ENCODE results near the gene TREML2.
A peak's percentile ranks its signal among the peaks of the same experiment; 100 is the strongest.

Gene TREML2

DNA sequence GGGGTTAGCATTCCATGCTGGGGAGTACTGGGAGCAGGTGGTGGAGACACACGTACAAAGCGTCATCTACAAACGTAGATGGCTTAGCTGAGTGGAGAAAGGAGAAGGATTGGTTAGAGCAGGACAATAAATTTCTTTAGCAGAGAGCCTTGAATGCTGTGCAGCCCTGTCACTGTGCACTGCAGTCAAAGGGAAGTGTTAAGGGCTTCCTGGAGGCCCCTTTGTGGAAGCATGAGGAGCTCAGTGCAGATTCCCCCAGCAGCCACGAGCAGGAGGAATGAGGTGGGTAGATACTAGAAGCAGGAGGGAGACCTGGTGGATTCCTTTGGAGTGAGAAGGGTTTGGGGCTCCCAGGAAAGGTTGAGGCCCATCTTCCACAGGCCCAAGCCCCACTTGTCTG lies 21.1 kb upstream of the TREML2 start:
- ATAC-seq (ENCODE audit: insufficient read depth, low read depth) (peak; percentile 77), DNase-seq (peak; percentile 49)
- Histone ChIP-seq H3K27ac (ENCODE audit: low read length) (peak overlapping the region; percentile 68), H3K4me3 (ENCODE audit: low read depth in 1 of 2, low read length in 2 of 2) (no peak overlapping the region), H3K4me2 (ENCODE audit: insufficient read depth, low read length) (no peak overlapping the region; the same call in 1 of the 2 replicates), H3K9me3 (ENCODE audit: insufficient read depth, low read length, severe bottlenecking) (no peaks in the 10 kb centered on the region), H3K79me2 (ENCODE audit: insufficient read depth, low read length) (no peaks in the 10 kb centered on the region), H2AFZ (ENCODE audit: low read depth, low read length) (peak overlapping the region; percentile 54; the same call in 1 of the 2 replicates), H3K27me3 (ENCODE audit: insufficient read depth, low read length, poor library complexity) (no peaks in the 10 kb centered on the region), H3K9ac (ENCODE audit: low read depth, low read length) (peak overlapping the region; percentile 40), H3K4me1 (ENCODE audit: insufficient read depth, low read length) (peaks cover 18% of the 10 kb centered on the region), H3K36me3 (ENCODE audit: insufficient read depth, low read length) (no peaks in the 10 kb centered on the region), H4K20me1 (ENCODE audit: insufficient read depth, low read length) (no peaks in the 10 kb centered on the region)
- TF ChIP-seq EZH2 (IDR thresholded peaks at IDR 0.05; ENCODE audit: borderline replicate concordance, low read depth, low read length, severe bottlenecking): no peak
- no peak for TF ChIP-seq CTCF (IDR thresholded peaks at IDR 0.05; ENCODE audit: borderline replicate concordance, extremely low read depth, low read length, poor library complexity, severe bottlenecking)

DNA sequence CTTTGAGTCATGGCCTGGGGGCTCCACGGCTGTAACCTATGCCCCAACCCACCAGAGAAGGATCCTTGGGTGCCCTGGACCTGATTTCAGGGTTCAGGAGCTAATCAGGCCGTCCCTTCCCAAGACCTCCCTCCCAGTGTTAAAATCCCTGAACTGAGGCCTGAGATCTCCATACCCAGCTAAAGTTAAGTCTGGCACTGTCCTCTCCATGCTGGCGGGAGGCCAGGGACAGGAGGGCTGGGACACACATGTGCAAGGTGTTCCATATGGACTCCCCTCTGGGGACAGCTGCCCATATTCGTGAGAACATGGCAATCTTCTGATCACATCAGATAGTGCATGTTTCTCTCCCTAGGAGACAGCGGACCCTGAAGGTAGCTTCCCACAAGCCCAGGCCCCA lies 15.7 kb upstream of the TREML2 start:
- H3K27me3 ChIP-seq (ENCODE audit: insufficient read depth, low read length, poor library complexity): no peaks in the 10 kb centered on the region
- H3K4me3 ChIP-seq (ENCODE audit: low read depth in 1 of 2, low read length in 2 of 2): no peak overlapping the region
- no peaks in the 10 kb centered on the region for H3K79me2 ChIP-seq (ENCODE audit: insufficient read depth, low read length)
- ATAC-seq (ENCODE audit: insufficient read depth, low read depth) (no peak), DNase-seq (no peak)
- no peaks in the 10 kb centered on the region for H3K36me3 ChIP-seq (ENCODE audit: insufficient read depth, low read length)
- H3K9ac ChIP-seq (ENCODE audit: low read depth, low read length): no peak overlapping the region
- H3K27ac ChIP-seq (ENCODE audit: low read length): no peak overlapping the region
- H4K20me1 ChIP-seq (ENCODE audit: insufficient read depth, low read length): no peaks in the 10 kb centered on the region
- H3K4me1 ChIP-seq (ENCODE audit: insufficient read depth, low read length): peaks cover 1% of the 10 kb centered on the region; the same call in 1 of the 2 replicates
- no peak for TF ChIP-seq CTCF (IDR thresholded peaks at IDR 0.05; ENCODE audit: borderline replicate concordance, extremely low read depth, low read length, poor library complexity, severe bottlenecking)
- TF ChIP-seq EZH2 (IDR thresholded peaks at IDR 0.05; ENCODE audit: borderline replicate concordance, low read depth, low read length, severe bottlenecking): no peak
- no peak overlapping the region for H3K4me2 ChIP-seq (ENCODE audit: insufficient read depth, low read length)
- peaks cover 19% of the 10 kb centered on the region for H3K9me3 ChIP-seq (ENCODE audit: insufficient read depth, low read length, severe bottlenecking)
- no peak overlapping the region for H2AFZ ChIP-seq (ENCODE audit: low read depth, low read length)

- Histone ChIP-seq H3K27ac (ENCODE audit: low read length) (no peak overlapping the region), H3K4me2 (ENCODE audit: insufficient read depth, low read length) (no peak overlapping the region), H3K79me2 (ENCODE audit: insufficient read depth, low read length) (no peaks in the 10 kb centered on the region), H3K4me1 (ENCODE audit: insufficient read depth, low read length) (no peaks in the 10 kb centered on the region), H3K9me3 (ENCODE audit: insufficient read depth, low read length, severe bottlenecking) (peaks cover 19% of the 10 kb centered on the region), H3K9ac (ENCODE audit: low read depth, low read length) (no peak overlapping the region), H2AFZ (ENCODE audit: low read depth, low read length) (no peak overlapping the region), H3K36me3 (ENCODE audit: insufficient read depth, low read length) (no peaks in the 10 kb centered on the region), H4K20me1 (ENCODE audit: insufficient read depth, low read length) (no peaks in the 10 kb centered on the region), H3K4me3 (ENCODE audit: low read depth in 1 of 2, low read length in 2 of 2) (no peak overlapping the region), H3K27me3 (ENCODE audit: insufficient read depth, low read length, poor library complexity) (no peaks in the 10 kb centered on the region)
- DNase-seq (no peak), ATAC-seq (ENCODE audit: insufficient read depth, low read depth) (no peak)
- TF ChIP-seq EZH2 (IDR thresholded peaks at IDR 0.05; ENCODE audit: borderline replicate concordance, low read depth, low read length, severe bottlenecking): no peak
- TF ChIP-seq CTCF (IDR thresholded peaks at IDR 0.05; ENCODE audit: borderline replicate concordance, extremely low read depth, low read length, poor library complexity, severe bottlenecking): no peak
Observed at GRCh38 chr6:41215777-41216176, 14.8 kb upstream of the TREML2 start.

All from DND-41 (cell line).